ENCODE data around the gene TMEM143. TPM values are rescaled to one million over a fixed set of nuclear protein-coding genes. Genes with fewer than 3 reads are reported as not detected.

TMEM143 gene
- total RNA-seq, 1 donor from 2014 or later, result 25.3 TPM

GRCh38 chr19:48351341-48351752 lies 12.4 kb downstream of the TMEM143 start:
- H3K4me1 ChIP-seq, result no peaks in the 10 kb centered on the region
- no peaks in the 10 kb centered on the region for H3K36me3 ChIP-seq
- H3K9me3 ChIP-seq, result no peaks in the 10 kb centered on the region
- intact Hi-C loops (cut with DNase I), result loop anchor here (1.0 kb wide), 1 partner anchor 233 kb away; no protein-coding TSS in a partner anchor
- peak; percentile 48 to 72 (median 61) for TF ChIP-seq CTCF (IDR thresholded peaks at IDR 0.05)
- H3K27me3 ChIP-seq, result no peaks in the 10 kb centered on the region
- H3K27ac ChIP-seq, result no peak overlapping the region
- H3K4me3 ChIP-seq, result no peak overlapping the region
- DNase-seq (ENCODE audit: low spot score in 2 of 2), result peak in 1 of 2 donors; percentile 82

- intact Hi-C loops (cut with DNase I), result loop anchor here (1.0 kb wide), 1 partner anchor 233 kb away; no protein-coding TSS in a partner anchor
Measured at GRCh38 chr19:48350856-48351255, 12.9 kb downstream of the TMEM143 start.

GRCh38 chr19:48348737-48349136 lies 15.0 kb downstream of the TMEM143 start:
- no peak for TF ChIP-seq CTCF (IDR thresholded peaks at IDR 0.05)
- Histone ChIP-seq H3K36me3 (no peaks in the 10 kb centered on the region), H3K9me3 (no peaks in the 10 kb centered on the region), H3K4me3 (no peak overlapping the region), H3K27me3 (no peaks in the 10 kb centered on the region), H3K4me1 (no peaks in the 10 kb centered on the region), H3K27ac (no peak overlapping the region)
- DNase-seq (ENCODE audit: low spot score in 2 of 2), result no peak
- intact Hi-C loops (cut with DNase I), result no loop called here

More at GRCh38 chr19:48350856-48351255, 12.9 kb downstream of the TMEM143 start:
- no peaks in the 10 kb centered on the region for H3K4me1 ChIP-seq
- H3K4me3 ChIP-seq, result no peak overlapping the region
- no peak for TF ChIP-seq CTCF (IDR thresholded peaks at IDR 0.05)
- no peak overlapping the region for H3K27ac ChIP-seq
- H3K9me3 ChIP-seq, result no peaks in the 10 kb centered on the region
- no peak for DNase-seq (ENCODE audit: low spot score in 2 of 2)
- no peaks in the 10 kb centered on the region for H3K27me3 ChIP-seq
- H3K36me3 ChIP-seq, result no peaks in the 10 kb centered on the region

- intact Hi-C loops (cut with DNase I), result no loop called here
- no peak overlapping the region for H3K4me3 ChIP-seq
- DNase-seq (ENCODE audit: low spot score in 2 of 2), result no peak
- H3K36me3 ChIP-seq, result no peaks in the 10 kb centered on the region
- no peaks in the 10 kb centered on the region for H3K27me3 ChIP-seq
- no peaks in the 10 kb centered on the region for H3K4me1 ChIP-seq
- no peaks in the 10 kb centered on the region for H3K9me3 ChIP-seq
- no peak overlapping the region for H3K27ac ChIP-seq
- TF ChIP-seq CTCF (IDR thresholded peaks at IDR 0.05), result no peak
Measured at GRCh38 chr19:48348045-48348444, 15.7 kb downstream of the TMEM143 start.

DNA sequence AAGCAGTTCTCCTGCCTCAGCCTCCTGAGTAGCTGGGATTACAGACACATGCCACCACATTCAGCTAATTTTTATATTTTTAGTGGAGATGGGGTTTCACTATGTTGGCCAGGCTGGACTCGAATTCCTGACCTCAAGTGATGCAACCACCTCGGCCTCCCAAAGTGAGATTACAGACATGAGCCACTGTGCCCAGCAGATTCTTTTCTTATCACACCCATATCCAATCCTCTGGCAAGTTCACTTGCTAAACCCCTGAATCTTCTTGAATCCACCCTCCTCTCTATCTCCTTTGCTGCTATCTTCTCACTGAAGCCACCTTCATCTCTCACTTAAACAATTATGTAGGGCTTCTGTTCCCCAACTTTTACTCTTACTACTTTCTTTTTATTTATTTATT lies 17.5 kb downstream of the TMEM143 start:
- no peaks in the 10 kb centered on the region for H3K27me3 ChIP-seq
- intact Hi-C loops (cut with DNase I), result no loop called here

More for the DNA sequence above, 17.5 kb downstream of the TMEM143 start:
- Histone ChIP-seq H3K4me3 (no peak overlapping the region), H3K4me1 (no peaks in the 10 kb centered on the region), H3K27ac (no peak overlapping the region), H3K9me3 (no peaks in the 10 kb centered on the region), H3K36me3 (peaks cover 0 to 8% of the 10 kb centered on the region in 2 donors)
- no peak for DNase-seq (ENCODE audit: low spot score in 2 of 2)
- no peak for TF ChIP-seq CTCF (IDR thresholded peaks at IDR 0.05)
